HG03432 (cell line): ENCODE measurements around the gene CD9.
"Not testable (repeated sequence)": the region's sequence is repeated elsewhere in the genome, so short reads cannot be mapped to it uniquely, and the experiment has no call there.

Source experiments
- ATAC-seq: cut with Tn5 transposase; IDR thresholded peaks from one replicate; pipeline ENCODE4 v1.9.1; 2021; ENCODE audit warnings: mild to moderate bottlenecking, moderate library complexity; ENCODE audit not compliant: unreplicated experiment

CD9 gene

DNA sequence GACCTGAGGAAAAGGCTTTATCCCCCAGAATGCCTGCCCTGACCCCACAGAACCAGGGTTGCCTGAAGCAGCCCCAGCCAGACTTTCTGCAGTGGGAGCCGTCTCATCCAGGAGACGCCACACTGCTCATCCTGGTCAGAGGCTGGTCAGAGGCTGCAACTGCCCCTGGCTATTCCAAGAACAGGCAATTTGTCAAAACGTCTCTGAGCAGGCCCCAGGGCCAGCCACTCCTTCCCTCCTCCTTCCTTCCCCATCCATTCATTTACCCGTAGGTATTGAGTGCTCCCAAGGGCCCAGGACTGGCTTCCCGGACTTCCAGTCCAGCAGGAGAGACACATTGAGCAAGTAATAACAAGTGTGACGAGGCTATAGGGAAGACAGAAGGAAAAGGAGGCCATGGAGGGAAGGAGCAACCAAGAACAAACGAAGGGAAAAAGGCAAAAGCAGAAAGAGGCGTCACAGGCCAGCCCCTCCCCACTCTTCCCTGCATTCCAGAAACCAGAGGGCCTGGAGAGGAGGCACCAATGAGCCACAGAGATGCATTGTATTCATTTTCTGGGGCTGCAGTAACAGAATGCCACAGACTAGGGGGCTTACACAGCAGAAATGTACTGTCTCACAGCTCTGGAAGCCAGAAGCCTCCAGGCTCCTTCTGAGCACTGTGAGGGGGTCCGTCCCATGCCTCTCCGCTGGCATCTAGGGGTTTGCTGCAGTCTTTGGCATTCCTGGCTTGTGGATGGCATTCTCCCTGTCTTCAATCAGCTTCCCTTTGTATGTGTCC, 21.0 kb upstream of the CD9 start:
- ATAC-seq: no peak

DNA sequence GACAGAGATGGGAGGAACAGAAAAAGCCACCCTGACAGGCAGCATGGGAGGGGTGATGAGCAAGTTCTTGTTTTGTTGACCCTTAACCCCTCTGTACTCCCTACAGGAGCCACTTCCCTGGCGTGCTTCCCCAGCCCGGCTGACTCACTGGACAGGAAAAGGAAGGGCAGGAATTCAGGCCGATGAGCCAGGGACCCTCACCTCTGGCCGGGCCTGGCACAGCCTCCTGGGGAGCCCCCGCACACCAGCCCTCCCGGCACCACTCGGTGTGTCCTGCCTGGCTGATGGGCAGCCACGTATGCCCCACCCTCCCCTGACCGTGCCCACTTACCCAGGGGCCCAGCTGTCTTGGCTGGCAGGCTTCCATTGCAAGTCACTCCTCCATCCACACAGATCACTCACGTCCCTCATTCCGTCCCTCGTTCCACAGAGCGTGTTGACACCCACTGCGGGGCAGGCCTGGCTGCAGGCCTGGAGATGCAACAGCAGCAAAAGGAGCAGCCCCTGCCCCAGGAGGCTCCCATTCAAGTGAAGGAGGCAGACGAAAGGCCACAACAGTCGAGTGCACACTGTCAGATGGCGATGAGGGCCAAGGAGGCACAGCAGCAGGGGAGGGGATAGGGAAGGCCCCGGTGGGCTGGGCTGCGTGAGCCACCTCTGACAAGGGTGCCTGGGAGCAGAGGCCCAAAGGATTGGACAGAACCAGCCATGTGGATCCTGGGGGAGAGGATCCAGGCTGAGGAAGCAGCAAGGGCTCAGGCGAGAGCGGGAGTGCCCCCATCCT, 19.7 kb upstream of the CD9 start:
- ATAC-seq: no peak

DNA sequence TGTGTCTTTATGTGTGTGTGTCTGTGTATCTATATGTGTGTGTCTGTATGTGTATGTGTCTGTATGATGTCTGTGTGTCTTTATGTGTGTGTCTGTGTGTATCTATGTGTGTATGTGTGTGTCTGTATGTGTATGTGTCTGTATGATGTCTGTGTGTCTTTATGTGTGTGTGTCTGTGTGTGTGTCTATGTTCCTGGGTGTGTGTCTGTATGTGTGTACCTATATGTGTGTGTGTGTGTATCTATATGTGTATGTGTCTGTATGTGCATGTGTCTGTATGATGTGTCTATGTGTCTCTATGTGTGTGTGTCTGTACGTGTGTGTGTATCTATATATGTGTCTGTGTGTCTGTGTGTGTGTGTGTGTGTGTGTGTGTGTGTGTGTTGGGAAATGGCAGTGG, 19.0 kb upstream of the CD9 start:
- ATAC-seq: no peak

DNA sequence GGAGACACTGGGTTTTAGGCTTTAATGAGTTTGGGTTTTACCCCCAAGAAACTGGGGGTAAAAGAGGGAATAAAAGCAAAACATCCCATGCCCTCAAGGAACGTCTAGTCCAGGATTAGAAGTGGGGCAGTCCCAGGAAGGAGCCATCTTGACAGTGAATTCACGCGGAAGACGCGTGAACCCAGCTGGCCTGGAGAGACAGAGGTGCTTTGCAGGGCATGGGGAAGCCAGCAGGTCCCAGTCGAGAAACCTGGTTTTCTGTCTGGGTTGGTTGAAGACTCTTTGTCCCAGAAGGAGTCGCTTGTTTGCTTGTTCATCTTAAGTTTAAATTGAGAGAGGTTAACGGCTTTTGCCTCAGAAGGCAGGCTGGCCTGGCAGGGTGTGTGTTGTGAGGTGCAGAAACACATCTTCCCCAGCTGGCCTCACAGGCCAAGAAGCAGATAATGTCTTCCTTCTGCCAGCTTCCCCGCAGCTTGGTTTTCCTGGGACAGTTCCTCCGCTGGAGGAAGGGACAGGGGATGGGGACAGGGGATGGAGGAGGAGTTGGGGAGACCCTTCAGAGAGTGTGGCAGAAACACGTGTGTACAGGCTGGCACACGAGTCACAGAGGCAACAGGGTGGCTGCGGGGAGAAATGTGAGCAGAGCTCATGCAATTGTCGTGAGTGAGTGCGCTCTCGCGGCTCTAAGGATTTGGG, 18.5 kb upstream of the CD9 start:
- no peak for ATAC-seq

DNA sequence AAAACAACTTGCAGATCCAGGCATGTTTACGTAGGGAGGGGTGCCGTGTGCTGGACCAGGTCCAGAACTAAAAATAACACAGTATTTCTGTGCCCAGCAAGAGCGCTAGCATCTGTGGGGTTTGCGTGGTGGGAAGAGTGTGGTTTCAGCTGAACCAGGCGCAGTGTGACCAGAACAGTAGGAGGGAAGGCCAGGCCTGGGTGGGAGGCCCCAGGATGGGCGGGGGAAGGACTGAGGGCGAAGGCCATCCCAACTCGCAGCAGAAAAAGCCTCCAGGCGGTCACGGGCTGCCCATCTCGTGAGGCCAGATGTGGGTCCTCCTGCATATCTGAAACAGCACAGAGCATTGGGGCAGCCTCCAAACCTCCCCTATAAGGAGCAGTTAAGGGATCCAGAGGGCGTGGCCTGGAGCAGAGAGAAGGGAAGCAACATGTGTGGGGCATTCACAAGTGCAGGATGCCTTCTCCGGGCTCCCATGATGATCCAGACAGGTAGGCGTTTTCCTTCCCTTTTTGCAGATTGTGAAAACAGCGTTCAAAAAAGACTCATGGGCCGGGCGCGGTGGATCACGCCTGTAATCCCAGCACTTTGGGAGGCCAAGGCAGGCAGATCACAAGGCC, 17.8 kb upstream of the CD9 start:
- no peak for ATAC-seq

DNA sequence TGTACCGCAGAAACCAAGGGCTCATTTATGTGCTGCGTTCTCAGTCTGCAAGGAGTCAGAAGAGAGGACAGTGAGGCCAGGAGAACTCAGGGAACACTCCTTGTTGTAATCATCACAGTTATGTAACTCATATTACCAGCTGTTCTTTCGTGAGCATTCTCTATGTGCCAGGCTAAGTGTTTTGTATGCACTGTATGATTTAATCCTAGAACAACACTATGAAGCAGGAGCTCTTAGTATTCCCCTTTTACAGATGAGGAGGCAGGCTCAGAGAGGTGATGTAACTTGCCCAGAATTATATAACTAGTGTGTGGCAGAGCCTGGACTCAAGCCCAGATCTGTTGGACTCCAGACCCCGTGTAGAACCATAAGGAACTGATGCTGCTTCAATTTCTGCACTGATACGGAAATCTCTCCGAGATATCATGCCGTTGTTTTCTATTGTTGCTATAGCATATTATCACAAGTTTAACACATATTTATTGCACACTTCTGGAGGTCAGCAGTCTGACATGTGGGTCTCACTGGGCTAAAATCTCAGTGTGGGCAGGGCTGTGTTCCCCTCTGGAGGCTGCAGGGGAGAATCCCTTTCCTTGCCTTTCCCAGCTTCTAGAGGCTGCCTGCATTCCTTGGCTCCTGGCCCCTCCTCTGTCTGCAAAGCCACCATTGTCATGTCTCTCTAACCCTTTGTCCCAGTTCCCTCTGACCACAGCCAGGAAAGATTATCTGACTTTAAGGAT, 16.3 kb upstream of the CD9 start:
- no peak for ATAC-seq

DNA sequence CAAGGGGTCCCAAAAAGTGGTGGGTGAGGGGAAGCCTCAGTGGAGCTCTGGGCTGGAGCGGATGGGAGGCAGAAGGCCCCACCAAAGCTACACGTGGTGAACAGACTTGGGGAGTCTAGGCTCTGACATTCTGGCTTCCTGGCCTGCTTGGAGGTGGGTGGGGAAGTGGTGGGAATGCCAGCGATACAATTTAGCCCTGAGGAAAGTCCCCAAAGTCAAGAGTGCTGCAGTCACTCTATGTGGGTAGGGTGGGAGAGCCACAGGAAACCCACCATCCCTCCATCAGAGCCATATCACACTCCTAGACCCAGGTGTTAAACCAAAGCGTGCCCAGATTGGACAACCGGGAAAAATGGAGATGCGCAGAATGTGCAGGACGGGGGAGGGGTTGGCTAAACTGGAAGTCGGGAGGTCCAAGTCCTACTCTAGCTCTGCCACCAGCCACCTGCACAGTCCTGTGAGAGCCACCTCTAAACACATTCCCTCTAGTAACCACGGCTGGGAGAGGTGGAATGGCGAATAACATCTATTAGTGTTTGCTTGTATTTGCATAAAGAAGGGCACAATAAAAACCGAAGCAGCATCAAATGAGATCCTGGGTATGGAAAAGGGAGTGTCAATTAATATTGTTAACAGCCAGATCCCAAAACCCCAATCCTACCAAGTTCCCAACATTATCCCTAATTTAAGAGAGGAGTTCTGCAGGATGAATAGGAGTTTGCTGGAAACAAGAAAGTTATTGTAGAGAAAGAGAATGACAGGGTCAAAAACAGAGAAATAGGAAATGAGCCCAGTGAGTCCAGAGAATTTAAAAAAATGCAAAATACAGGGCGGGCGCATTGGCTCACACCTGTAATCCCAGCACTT, 14.0 kb upstream of the CD9 start:
- ATAC-seq: no peak

DNA sequence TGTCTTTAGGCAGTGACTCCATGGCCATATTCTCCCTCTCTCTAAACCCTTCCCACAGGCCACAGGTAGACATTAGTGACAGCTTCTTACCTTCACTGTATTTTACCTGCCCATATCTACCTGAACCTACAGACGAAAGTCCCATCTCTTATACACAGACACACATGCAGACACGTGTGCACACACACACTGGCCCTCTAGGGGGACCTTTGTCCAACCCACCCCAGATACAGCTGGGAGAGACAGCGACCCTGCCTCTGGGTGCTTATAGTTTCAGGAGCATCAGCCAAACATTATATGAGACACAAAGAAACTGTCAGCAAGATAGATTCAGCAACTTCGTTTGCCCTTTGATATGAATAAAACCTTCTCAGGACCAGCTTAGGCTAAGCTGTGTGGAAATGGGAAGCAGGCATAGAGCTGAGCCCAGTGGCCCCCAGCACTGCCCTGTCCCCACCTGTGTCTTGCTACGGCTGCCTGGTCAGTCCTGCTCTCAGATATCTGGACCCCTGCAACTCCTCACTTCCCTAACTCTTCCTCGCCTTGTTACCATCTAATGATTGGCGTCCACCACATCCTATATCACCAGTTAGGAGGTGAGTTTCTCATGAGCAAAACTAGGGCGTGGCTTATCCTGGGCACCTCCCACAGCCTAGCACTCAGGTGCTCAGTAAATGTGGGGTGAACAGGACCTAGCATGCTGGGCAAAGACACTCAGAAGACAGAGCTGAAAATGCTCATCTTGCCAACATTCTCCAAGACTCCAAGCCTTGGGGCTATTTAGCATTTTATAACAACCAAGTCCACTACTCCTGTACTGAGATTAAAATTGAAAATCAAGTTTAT, 12.0 kb upstream of the CD9 start:
- no peak for ATAC-seq

DNA sequence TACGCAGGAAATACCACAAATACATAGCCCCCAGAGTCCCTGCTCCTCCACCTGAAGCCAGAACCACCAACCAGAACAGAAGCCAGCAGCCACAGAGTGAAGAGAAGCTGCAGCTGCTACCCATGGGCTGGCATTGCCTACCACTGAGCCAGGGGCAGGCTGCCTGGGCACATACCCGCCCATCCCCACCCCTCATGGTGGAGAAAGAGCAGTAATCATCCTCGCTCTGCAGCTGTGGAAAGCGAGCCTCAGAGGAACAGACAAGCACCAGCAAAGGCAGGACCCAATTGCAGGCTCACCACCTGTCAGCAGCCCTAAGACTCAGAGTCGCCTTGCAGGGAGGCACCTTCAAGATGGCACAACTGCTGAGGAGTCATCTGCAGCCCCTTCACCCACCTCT, 11.2 kb upstream of the CD9 start:
- ATAC-seq: no peak

DNA sequence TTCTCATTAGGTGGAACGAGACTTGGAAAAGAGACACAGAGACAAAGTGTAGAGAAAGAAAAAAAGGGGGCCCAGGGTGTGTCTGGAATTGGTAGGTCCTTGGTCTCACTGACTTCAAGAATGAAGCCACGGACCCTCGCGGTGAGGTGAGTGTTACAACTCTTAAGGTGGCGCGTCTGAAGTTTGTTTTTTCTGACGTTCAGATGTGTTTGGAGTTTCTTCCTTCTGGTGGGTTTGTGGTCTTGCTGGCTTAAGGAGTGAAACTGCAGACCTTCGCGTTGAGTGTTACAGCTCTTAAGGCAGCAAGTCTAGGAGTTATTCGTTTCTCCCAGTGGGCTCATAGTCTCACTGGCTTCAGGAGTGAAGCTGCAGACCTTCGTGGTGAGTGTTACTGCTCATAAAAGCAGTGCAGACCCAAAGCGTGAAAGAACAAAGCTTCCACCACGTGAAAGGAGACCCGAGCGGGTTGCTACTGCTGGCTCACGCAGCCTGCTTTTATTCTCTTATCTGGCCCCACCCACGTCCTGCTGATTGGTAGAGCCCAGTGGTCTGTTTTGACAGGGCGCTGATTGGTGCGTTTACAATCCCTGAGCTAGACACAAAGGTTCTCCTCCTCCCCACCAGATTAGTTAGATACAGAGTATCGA, 10.1 kb upstream of the CD9 start:
- not testable (repeated sequence) for ATAC-seq

DNA sequence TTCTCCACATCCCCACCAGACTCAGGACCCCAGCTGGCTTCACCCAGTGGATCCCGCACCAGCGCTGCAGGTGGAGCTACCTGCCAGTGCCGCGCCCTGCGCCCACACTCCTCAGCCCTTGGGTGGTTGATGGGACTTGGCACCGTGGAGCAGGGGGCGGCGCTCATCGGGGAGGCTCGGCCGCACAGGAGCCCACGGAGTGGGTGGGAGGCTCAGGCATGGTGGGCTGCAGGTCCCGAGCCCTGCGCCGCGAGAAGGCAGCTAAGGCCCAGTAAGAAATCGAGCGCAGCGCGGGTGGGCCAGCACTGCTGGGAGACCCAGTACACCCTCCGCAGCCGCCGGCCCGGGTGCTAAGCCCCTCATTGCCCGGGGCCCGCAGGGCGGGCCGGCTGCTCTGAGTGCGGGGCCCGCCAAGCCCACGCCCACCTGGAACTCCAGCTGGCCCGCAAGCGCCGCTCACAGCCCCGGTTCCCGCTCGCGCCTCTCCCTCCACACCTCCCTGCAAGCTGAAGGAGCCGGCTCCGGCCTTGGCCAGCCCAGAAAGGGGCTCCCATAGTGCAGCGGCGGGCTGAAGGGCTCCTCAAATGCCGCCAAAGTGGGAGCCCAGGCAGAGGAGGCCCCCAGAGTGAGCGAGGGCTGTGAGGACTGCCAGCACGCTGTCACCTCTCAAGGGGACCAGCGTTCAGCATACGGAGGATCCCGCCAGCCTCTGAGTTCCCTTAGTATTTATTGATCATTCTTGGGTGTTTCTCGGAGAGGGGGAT, 9.3 kb upstream of the CD9 start:
- ATAC-seq: not testable (repeated sequence)

DNA sequence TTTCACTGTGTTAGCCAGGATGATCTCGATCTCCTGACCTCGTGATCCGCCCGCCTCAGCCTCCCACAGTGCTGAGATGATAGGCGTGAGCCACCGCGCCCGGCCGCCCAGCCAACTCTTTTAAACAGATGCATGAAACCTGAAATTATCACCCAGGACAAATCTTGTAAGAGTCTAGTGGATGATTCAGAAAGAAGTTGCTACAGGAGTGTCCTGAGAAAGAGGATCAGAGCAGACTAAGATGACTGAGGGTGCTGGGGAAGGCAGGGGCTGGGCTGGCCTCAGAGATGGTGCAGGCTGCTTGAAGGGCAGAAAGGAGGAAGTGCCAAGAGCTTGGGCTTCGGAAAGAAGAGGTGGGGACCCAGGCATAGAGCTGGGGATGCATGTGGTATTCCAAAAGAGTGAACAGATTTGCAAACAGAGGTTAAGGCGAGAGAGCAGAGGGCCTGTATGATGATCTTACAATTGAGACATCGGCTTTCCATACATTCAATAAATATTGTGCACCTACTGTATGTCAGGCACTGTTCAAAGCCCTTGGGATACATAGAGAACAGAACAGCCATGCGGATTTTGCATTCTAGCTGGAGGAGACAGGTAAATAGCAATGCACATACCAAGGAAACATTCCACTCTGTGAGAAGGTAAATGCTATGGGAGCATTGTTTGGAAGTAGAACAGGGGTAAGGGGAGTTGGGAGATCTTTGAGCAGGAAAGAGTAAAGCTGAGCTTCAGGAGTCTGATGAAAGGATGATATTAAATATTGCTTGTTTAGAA, 7.4 kb upstream of the CD9 start:
- ATAC-seq: no peak

DNA sequence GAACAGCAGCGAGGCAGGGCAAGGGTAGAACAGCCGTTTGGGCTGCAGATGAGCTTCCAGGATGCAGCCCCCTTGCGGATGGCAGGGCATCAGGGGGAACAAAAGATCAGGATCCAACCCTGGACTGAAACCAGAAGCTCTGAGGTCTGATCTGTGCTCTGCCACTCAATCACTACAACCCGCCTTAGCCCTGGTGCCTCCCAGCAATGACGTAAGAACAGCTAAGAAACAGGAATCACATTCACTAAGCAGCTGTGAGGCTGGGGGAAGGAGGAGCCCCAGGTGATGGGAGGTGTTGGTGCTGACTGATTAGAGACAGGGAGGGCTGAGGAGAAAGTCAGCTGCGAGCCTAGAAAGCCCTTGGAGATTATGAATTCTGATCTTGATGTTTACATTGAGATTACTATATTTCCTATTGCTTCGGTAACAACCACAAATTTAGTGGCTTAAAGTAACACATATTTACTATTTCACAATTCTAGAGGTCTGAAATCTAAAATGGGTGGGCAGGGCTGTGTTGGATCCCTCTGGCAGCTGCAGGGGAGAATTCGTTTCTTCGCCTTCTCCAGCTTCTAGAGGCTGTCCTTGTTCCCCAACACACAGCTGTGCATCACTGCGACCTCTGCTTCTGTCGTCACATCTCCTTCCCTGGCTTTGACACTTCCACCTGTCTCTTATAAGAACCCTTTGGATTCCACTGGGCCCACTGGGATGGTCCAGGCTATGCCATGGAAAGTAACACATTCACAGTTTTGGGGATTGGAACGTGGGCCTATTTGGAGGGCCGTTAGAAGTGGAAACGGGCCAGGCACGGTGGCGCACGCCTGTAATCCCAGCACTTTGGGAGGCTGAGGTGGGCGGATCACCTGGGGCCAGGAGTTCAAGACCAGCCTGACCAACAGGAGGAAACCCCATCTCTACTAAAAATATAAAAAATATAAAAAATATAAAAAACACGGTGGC, 6.1 kb upstream of the CD9 start:
- ATAC-seq: no peak

DNA sequence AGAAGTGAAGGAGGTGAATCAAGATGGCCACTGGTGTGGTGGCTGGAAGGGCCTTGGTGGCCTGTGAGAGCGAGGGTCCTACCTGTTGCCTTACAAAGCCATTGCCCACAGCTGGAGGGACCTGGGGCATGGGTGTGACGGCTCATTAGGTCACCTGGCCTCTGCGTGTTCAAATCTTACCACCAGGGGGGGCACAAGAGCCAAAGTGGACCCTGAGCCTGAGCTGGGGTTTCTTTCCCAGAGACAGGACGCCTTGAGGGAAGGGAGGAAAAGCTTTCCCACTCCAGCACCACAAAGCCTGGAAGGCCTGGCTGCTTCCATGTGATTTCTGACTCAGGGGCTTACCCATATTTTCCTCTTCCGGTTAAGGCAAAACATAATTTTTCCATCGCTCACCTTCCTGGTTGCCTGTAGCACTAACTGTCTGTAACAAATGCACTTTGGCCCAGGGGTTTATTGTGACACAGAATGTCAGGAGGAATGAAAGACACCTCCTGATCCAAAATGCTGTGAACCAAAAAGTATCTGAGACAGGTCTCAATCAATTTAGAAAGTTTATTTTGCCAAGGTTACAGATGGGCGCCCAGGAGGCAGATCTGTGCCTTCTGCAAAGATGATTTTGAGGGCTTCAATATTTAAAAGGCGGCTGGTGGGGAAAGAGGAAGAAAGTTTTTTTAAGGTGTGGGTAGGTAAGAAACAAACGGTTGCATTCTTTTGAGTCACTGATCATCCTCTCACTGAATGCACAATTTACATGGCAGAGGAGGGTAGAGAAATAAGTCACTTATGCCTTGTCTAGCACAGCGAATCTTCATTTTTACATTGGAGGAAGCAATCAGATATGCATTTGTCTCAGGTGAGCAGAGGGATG, 4.3 kb upstream of the CD9 start:
- no peak for ATAC-seq

DNA sequence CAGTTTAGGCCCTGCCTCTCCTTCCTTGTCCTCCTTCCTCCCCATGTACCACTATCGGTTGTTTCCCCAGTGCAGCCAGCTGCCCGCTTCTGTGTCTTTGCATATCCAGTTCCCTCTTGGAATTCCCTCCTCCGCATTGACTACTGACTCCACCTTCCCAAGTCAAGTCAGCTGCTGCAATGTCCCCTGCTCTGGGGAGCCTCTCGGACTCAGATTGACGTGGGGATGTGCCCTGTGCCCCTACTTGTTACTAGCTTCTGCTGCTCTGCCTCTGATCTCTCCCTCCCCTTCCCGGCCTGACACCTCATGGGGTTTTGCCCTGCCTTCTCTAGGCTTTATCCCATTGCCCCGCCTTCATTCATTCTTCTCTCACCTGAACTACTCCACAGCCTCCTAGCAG, 2.1 kb upstream of the CD9 start:
- ATAC-seq: no peak
